ENCODE data around the gene DDIT4.
"Not testable (repeated sequence)": the region's sequence is repeated elsewhere in the genome, so short reads cannot be mapped to it uniquely, and the experiment has no call there.

DDIT4 gene

DNA sequence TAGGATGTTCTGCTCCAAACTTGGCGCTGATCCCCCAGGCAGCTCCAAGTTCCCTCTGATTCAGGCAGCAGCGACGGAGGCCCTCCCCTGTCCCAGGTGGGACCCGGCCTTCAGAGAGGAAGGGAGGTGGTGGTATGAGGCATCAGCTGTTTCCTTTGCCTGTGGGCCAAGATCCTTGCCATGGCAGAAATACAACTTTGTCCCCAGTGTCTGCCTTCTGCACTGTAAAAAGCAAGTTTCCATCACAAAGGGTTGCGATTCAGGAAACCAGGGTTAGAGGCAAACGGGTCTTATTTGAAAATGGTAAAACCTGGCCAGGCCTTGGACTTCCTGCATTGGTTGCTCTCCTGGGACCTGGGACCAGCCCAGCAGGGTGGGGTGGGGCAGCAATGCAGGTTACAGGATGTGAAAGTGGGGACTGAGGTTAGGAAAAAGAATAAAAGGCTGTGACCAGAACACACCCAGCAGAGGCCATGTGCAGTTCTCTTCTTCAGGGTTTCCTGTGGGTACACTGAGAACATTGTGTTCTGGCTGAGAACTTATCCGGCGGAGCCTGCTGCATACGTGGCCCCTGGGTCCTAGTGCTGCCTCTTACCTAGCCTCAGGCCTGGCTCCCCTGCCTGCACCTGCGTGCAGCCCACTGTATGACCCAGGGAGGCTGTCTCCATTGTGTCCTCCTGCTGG, 25.1 kb upstream of the DDIT4 start:
- DNase-seq (ENCODE audit: low read depth in 2 of 2, low spot score in 1 of 2), result peak in 1 of 2 donors; percentile 52

DNA sequence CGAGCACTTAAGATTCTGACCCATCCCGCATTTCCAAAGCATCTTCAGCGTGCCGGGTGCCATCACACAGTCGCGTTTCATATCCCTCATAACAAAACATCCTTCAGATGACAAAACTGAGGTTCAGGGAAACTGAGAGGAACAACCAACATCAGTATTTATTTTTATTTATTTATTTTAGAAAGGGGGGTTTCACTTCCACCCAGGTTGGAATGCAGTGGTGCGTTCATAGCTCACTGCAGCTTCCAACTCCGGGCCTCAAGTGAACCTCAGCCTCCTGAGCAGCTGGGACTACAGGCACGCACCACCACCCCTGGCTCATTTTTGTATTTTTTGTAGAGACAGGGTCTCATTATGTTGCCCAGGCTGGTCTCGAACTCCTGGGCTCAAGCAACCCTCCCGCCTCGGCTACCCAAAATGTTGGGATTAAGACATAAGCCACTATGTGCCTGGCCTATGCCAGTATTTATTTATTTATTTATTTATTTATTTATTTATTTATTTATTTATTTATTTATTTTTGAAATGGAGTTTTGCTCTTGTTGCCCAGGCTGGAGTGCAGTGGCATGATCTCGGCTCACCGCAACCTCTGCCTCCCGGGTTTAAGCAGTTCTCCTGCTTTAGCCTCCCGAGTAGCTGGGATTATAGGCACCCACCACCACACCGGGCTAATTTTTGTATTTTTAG, 24.4 kb upstream of the DDIT4 start:
- not testable (repeated sequence) for DNase-seq (ENCODE audit: low read depth in 2 of 2, low spot score in 1 of 2)

DNA sequence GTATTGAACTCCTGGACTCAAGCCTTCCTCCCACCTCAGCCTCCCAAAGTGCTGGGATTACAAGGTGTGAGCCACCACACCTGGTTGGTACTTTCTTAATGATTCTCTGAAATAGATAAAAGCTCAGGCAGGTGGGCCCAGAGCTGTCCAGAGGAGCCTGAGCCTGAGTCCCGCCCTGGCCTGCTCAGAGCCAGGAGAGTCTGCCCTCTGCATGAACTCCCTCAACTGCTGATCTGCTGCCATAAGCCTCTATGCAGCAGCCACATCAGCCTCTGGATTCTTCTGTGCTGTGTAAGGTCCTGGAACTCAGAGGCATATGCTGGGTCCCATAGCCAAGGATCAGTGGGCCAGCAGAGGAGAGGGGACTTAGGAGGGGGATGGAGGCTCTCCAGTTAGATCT, 23.1 kb upstream of the DDIT4 start:
- DNase-seq (ENCODE audit: low read depth in 2 of 2, low spot score in 1 of 2), result no peak

DNA sequence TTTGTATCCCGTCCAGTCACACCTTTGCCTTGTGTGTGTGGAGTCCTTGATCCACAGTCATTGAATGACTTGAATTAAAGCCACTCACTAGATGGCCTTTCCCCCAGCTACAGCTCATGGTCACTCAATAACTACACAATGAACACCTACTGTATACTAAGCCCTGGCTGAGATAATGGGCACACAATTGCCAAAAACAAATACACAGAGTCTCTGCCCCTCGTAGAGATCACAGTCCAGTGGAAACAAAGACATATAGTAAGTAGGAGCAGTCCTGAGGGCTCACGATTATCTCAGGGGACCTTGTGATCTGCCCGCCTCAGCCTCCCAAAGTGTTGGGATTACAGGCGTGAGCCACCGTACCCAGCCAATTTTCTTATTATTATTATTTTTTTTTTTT, 22.1 kb upstream of the DDIT4 start:
- no peak for DNase-seq (ENCODE audit: low read depth in 2 of 2, low spot score in 1 of 2)

DNA sequence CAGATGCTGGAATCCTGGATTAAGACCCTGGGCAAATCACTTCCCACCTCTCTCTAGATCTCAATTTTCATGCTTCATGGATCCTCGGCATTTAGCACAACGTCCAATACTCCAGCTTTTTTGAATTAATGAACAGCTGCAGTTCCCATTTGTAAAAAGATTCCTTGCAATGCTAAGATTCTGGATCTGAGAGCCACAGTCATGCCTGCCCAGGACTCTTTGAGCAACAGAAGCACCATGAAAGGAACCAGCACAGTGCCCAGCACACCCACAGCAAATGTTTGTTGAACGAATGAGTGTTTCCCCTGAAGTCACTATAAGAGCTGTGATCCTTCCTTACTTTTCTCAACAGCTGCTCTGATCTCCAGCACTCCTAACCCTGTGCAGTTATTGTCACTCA, 20.8 kb upstream of the DDIT4 start:
- DNase-seq (ENCODE audit: low read depth in 2 of 2, low spot score in 1 of 2), result no peak

DNA sequence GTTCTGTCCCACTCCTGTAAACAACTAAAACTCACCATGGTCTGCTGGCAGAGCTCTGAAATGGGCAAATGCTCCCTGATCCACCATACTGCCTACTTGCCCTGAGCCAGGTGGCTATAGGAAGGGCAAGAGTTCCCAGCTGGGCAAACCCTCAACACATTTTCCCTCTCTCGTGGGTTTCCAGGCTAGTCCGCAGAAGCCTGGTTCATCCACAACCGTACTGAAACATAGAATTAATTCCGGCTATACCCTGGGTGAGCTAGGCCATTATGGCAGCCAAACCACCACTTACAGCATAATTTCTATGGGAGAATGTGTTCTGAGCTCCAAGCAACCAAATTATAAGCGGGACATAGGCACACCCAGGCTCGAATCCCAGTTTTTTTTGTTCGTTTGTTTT, 20.1 kb upstream of the DDIT4 start:
- DNase-seq (ENCODE audit: low read depth in 2 of 2, low spot score in 1 of 2), result no peak

DNA sequence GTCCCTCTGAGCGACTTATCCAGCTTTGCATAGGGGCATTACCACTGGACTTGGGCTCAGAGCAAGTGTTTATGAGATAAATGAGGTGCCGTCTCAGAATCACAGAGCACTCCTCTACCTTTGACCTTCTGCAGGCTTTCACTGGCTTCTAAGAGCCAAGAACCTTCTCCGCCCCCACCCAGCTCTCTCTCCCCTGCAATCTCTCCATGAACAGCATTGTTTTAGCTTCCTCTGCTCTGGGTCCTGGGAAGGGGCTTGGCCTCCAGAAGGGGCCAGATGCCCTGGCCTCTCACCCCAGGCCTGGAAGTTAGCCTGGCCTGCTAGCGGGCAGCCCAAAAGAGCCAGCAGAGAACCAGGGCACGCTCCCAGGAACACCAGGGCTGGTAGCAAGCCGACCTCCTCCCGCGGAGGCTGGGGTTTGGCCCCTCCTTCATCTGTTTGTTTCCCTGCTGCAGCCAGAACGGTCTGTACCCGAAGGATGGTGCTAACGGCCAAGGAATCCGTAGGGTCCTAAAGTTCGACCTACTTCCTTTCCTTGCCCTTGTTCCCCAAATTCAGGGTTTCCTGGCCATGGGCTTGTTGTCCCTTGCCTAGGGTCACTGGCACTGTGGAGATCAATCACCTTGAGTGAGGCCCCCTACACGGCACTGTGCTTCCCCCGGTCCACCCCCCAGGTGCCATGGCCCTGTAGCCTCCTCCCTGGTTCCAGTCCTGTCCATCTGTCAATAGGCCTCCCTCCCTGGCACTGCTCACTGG, 18.7 kb upstream of the DDIT4 start:
- no peak for DNase-seq (ENCODE audit: low read depth in 2 of 2, low spot score in 1 of 2)

DNA sequence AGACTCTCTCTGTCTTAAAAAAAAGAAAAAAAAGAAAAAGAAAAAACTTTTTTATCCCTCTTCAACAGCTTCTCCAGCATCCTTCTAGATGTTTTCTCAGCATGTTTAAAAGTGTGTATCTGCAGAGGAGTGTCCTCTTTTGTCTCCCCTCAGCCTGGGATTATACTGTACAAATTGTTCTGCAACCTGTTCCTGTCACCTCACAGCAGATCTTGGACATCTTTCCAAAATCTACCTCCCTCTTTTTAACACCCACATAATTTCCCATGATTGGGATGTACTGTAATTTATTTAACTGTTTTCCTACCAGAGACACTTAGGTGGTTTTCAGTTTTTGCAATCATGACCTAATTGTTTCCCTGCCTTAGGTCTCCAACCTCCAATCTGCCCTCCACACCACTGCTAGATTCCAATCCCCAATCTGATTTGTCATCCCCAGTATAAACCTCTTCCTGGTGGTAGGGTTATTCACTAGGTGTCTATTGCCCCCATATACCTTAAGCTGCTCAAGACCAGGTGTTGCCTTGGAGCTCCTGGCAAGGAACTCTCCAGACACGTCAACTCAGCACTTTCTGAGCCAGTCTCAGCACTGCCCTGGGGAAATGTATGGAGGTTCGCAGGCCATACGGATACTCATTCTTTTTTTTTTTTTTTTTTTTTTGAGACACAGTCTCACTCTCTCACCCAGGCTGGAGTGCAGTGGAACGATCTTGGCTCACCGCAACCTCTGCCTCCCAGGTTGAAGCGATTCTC, 17.6 kb upstream of the DDIT4 start:
- DNase-seq (ENCODE audit: low read depth in 2 of 2, low spot score in 1 of 2), result no peak

- DNase-seq (ENCODE audit: low read depth in 2 of 2, low spot score in 1 of 2), result no peak
Observed at GRCh38 chr10:72257051-72257892, 16.5 kb upstream of the DDIT4 start.

GRCh38 chr10:72258617-72259016, 15.1 kb upstream of the DDIT4 start:
- DNase-seq (ENCODE audit: low read depth in 2 of 2, low spot score in 1 of 2), result no peak

DNA sequence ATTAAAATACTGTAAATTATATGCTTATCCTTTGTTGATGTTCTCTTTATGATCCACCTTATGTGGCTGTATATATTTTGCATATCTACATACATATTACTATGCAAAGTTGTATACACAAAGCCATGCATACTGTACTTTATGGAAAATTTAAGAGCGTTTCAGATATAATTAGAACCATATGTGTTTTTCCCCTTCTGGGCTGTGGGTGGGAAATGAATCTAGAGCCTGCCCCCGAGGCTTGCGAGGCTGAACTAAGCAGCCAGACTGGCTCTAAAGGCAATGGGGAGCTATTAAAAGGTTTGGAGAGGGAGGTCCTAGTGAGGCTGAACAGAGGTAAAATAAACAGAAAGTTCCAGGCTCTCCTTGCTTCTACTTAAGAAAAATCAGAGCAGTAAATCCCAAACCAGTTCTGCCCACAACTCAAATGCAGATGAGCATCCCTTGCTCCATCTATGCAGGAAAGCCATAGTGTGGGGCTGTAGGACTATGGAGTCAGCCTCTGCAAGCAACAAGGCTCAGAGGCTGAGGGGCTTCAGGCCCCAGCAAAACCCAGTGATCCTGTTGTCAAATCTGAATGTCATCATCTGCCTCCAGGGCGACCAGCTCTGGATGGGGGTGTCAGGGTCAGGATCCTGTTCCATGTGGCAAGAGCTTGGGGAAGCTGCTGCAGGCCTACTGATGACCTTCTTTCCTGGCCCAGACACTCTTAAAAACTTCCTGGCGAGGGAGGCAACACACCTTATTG, 14.1 kb upstream of the DDIT4 start:
- no peak for DNase-seq (ENCODE audit: low read depth in 2 of 2, low spot score in 1 of 2)

DNA sequence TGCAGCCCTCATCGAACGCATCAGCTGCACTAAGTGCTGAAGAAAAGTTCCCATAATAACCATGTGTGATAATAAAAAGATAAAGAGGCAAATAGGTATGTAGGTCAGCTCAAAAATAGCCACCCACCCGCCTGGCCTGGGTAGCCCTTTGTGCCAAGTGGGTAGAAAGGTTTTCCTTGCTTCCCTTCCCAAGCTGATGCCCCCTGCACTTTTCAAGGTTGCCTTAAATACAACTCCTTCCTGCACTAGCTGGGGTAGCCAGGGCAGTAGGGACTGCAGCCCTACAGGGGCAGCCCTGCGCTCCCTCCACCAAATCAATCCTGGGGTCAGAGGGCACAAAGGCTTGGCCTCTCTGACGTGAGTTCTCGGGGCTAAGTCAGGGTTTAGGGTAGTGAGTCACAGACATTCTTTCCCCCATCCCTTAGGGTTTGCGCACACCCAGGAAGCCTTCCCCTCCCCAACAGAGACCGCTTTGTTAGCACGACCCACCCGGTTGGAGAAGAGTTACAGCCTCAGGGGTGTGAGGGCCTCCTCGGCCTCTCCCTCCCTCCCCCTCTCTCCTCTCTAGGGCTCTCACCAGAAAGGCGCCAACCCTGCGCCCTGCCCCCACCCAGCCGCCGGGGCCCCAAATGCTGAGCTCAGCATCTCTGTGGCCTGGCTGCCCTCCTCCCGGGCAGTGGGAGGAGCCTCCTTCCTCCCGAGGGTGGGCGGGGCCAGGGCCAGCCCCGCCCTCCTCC, 13.3 kb upstream of the DDIT4 start:
- DNase-seq (ENCODE audit: low read depth in 2 of 2, low spot score in 1 of 2), result peak in 1 of 2 donors; percentile 66

DNA sequence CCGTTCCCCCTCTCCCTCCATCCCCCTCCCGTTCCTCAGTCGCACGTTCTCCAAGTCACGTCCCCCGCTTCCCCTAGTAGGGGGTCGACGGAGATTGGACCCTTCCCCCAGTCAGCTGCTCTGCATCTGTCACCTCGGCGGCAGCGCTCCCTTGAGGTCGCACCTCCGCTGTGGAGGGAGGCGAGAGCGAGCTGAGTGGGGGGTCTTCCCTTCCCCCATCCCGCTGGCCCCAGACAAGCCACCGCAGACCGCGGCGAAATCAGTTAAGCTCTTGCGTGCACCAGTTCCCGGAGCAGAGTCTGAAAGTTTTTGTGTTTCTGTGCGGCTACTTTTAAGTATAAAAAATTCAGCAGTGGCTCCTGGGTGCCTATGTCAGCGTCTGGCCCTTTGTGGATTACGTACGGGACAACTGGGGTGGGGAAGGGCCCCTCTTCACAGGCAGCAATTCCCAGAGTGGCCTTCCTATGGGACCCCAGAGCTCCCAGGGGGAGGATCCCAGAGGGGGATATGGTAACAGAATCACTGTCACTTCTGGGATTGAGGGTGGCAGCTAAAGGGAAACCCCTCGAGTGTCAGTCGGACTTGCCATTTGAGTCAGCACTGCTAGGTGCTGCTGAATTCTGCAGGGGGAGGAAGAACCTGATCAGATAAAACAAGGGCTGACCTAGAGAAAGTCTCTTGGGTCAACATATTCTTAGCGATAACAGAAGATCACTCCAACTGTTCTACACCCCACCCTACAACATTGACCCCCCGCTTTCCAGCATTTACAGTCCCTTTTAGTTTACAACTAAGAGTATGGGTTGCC, 12.5 kb upstream of the DDIT4 start:
- DNase-seq (ENCODE audit: low read depth in 2 of 2, low spot score in 1 of 2), result peak in 1 of 2 donors; percentile 19

DNA sequence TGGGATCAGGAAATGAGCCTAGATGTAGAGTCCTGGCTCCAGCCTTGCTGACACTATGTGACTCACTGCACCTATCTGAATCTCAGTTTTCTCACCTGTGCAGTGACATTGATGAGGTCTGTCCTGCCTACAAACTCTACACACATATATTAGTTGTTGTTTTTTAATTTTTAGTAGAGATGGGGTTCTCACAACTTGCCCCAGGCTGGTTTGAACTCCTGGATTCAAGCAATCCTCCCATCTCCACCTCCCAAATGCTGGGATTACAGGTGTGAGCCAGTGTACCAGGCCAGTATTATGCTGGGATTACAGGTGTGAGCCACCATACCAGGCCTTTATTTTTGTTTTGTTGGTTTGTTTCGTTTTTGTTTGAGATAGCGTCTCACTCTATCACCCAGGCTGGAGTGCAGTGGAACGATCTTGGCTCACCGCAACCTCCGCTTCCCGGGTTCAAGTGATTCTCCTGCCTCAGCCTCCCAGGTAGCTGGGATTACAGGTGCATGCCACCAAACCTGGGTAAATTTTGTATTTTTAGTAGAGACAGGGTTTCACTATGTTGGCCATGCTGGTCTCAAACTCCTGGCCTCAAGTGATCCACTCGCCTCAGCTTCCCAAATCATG, 11.8 kb upstream of the DDIT4 start:
- no peak for DNase-seq (ENCODE audit: low read depth in 2 of 2, low spot score in 1 of 2)

GRCh38 chr10:72263613-72264241, 10.0 kb upstream of the DDIT4 start:
- DNase-seq (ENCODE audit: low read depth in 2 of 2, low spot score in 1 of 2), result no peak

DNA sequence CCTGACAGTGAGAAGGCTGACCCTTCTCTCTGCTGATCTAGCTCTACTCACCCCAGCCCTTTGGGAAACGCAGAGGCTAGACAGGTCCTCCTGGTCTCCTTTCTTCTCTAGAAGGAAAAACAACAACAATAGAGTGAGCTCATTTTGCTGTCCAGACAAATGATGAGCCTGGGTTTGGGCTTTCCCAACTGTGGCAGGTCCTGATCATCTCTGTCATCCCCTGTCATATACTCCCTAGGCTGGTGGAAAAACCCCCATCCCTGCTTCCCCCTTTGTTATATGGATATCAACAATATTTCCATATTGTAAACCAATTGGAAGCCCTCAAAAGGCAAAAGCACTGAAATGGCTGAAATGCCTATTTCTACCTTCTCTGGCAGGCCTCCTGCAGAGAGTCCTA, 9.2 kb upstream of the DDIT4 start:
- DNase-seq (ENCODE audit: low read depth in 2 of 2, low spot score in 1 of 2), result no peak

GRCh38 chr10:72265508-72265907, 8.2 kb upstream of the DDIT4 start:
- no peak for DNase-seq (ENCODE audit: low read depth in 2 of 2, low spot score in 1 of 2)

Measured in stimulated activated CD8-positive, alpha-beta memory T cell treated with anti-CD3 and anti-CD28 coated beads, Interleukin-4, amount 100 ng/mL, for 1 hour (primary cell).